ENCODE measurements around the gene TMEM164.

TMEM164 gene

DNA sequence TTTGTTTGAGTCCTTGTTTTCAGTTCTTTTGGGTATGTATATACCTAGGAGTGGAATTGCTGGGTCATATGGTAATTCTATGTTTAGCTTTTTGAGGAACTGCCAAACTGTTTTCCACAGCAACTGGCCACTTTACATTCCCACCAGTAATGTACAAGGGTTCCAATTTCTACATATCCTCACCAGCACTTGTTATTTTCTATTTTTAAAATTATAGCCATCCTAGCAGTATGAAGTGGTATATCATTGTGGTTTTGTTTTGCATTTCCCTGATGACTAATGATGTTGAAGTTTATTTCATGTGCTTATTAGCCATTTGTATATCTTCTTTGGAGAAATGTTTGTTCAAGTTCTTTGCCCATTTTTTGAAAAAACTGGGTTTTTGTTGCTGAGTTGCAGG is 39.6 kb downstream of the TMEM164 start:
- DNase-seq: no peak

GRCh38 chrX:110043506-110043905 is 40.6 kb downstream of the TMEM164 start:
- no peak for DNase-seq

DNA sequence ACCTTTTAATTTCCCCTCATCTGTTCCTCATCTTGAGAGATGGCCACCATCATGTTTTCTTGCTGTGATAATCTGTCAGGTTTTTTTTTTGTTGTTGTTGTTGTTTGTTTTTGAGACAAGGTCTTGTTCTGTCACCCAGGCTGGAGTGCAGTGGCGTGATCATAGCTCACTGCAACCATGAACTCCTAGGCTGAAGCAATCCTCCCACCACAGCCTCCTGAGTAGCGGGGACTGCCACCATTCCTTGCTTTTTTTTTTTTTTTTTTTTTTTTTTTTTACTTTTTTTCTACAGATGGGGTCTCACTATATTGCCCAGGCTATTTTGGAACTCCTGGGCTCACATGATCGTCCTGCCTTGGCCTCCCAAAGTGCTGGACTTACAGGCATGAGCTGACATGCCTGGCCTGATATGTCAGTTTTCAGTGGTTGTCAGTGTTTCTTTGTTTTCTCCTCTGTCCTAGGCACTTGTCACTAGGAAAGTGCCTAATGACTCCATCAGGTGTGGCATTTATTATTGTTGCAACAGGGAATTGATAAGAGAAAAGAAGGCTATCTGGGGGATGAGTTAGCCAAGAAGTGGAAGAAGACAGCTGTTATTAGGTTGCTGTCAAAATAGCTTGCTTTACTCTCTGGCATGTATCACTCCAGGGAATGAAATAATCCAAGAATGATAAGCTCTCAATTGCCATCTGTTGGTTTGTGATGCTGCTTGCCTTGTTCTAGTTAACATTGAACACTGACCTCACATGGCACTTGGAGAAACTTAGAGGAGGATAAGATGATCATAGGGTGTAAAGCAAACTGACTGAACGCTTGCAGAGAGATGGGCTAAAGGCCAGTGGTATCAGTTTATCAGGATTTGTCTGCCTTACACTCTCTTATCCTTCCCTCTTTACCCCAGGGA is 41.7 kb downstream of the TMEM164 start:
- DNase-seq: no peak

- no peak for DNase-seq
Observed at GRCh38 chrX:110045421-110045820, 42.5 kb downstream of the TMEM164 start.

- DNase-seq: no peak
Observed at GRCh38 chrX:110046001-110046400, 43.1 kb downstream of the TMEM164 start.

- DNase-seq: no peak
Observed at GRCh38 chrX:110046971-110047370, 44.1 kb downstream of the TMEM164 start.

DNA sequence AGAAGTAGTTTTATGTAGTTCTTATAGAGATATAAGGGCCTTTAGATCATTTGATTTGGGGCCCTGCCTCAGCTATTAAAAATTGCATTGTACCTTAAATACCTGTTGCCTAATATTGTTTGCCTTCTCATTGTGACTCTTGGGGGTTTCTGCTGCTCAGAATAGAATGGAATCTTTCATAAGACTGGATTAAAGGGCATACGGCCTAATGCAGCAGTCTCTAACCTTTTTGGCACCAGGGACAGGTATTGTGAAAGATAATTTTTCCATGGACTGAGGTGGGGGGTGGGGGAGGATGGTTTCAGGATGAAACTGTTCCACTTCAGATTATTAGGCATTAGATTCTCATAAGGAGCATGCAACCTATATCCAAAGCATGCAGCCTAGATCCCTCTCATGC is 46.2 kb downstream of the TMEM164 start:
- no peak for DNase-seq

DNA sequence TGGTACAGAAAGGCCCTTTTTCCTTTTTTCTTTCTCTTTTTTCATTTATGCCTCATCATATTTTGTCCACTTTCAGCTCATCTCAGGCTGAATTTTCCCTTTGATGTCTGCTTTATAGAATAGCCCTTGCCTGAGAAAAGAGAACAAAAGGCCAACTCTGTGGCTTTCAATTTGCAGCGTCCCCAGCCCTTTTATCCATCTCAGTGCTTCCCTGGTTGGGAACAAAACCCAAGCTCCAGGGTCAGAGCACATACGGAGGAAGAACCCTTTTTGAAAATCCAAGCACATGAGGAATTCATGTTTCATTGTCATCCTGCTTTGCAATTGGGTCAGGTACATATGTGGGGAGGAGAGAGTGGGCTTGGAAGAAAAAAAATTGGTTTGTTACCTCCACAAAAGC is 47.5 kb downstream of the TMEM164 start:
- no peak for DNase-seq

GRCh38 chrX:110050901-110051300 is 48.0 kb downstream of the TMEM164 start:
- DNase-seq: no peak

GRCh38 chrX:110051559-110051958 is 48.6 kb downstream of the TMEM164 start:
- no peak for DNase-seq

- DNase-seq: no peak
Observed at GRCh38 chrX:110052303-110052702, 49.4 kb downstream of the TMEM164 start.

DNA sequence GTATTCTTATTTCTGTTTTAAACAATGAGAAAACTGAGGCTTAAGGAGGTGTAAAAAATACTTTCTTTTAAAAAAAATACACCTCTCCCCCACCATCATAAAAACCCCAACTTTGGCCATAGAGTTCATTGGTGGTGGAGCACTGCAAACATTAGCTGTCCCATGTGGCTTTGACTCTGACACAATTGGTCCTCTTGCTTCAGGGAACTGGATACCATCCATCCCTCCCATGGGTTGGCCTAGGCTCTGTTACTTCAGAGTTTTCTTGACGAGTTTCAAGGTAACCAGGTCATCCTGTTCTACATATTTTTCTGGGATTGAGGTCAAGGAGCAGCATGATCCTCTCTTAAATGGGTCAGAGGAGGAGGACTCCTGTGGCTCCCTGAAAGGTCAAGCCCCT is 50.5 kb downstream of the TMEM164 start:
- DNase-seq: no peak

DNA sequence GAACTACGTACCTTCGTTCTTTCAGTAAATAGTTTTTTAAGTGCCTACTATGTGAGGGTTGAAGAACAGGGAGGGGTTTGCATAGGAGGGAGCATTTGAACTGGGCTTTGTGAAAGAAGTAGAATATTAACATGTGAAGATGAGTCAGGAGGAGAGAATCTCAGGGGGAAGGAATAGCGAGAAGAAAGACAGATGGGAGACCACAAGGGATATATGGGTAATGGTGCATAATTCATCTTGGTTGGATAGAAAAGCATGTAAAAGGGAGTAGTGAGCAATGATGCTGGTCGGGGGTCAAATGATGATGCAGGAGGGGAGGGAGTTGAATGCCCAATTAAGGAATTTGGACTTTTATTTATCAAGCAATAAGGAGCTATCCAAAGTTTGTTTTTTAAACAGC is 52.7 kb downstream of the TMEM164 start:
- no peak for DNase-seq

DNA sequence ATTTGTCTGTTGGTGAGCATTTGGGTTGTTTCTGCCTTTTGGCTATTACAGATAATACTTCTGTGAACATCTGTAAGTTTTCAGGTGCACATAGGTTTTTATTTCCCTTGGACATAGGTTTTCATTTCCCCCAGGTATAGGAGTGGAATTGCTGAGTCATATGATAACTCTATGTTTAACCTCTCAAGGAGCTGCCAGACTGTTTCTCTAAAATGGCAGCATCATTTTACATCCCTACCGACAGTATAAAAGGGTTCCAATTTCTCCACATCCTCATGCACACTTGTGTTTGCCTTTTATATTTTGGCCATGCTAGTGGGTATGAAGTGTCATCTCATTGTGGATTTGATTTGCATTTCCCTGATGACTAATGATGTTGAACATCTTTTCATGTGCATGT is 53.5 kb downstream of the TMEM164 start:
- no peak for DNase-seq

- no peak for DNase-seq
Observed at GRCh38 chrX:110059410-110059809, 56.5 kb downstream of the TMEM164 start.

DNA sequence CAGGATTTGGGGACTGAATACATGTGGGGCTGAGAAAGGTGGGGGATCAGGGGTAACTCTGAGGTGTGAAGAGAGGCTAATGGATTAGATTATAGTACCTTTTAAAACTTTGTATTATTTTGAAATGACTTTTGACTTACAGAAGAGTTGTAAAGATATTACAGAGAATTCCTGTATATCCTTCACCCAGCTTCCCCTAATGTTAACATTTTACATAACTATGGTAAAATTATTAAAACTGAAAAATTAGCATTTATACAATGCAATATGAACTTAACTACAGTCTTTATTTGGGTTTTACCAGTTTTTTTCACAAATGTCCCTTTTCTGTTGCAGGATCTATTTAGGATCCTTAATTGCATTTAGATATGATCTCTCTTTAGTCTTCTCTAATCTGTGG is 57.4 kb downstream of the TMEM164 start:
- DNase-seq: no peak

DNA sequence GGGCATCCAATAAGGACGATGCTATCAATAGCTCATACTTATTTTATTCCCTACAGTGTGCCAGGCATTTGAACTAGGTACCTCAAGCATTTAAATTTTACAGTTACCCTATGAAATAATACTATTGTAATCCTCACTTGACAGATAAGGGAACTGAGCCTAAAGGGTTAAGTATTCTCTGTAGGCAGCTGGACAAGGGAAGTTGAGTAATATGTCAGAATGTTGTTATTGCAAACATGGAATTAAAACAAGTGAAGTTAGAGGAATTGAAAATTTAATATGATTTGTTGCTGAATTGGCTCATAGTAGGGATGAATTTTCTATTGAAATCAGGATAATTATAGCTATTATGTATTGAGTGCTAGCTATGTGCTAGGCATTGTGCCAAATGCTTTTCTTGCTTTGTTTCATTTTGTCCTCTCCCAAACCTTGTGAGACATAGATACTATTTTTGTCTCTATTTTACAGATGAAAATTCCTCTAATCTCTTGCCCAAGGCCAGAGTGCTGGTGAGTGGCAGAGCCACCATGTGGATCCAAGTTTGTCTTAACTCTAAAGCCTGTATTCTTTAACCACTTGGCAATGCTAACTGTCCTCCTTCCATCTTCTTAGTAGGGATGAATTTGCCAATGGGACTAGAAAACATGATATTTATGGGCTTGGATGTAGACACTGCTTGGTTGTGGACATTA is 58.1 kb downstream of the TMEM164 start:
- DNase-seq: no peak

- no peak for DNase-seq
Observed at GRCh38 chrX:110062919-110063318, 60.0 kb downstream of the TMEM164 start.

DNA sequence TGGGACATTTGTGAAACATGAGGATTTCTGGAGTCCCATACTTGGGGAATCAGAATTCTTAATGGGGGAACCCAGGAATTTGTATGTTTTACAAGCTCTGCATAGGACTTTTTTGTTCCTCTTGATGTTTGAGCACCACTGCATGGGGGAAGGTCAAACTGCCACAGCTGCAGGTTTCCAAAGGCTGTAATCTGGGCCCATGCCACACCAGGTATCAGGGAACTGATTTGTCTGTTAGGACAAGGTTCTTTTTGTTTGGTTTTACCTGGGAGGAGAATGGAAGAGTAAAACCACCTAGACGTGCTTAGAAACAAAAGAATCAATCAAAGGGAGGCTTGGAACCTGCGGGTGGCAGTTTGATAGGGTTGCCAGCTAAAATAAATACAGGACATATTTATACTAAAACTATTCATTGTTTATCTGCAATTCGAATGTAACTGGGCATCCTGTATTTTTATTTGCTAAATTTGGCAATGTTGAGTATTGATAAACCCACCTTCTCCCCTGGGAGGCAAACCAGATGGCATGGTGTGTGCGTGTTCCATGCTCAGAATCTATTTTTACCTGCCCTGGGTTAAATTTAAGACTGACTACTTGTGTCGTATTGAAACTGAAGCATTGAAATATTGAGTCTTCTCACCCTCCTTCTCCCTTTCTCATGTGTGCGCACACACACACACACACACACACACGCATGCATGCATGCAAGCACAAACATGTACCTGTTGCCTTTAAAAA is 63.7 kb downstream of the TMEM164 start:
- DNase-seq: no peak

GRCh38 chrX:110070970-110071369 is 68.1 kb downstream of the TMEM164 start:
- DNase-seq: no peak

DNA sequence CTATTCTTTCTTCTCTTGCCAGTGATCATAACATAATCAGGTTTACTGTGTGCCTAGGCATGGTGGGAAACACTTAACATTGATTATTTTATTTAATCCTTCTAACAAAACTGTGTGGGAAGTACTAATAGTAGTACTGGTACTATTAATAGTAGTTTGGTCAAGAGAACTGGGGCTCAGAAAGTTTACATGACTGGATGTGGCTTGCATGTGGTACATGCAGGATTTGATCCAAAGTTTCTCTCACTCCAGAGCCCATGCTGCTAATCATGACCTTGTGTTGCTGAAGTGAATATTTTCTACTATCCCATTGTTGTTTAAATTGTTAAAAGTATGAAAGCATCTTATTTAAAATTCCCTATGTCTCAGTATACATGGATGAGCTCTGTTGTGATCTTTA is 78.4 kb downstream of the TMEM164 start:
- no peak for DNase-seq

DNA sequence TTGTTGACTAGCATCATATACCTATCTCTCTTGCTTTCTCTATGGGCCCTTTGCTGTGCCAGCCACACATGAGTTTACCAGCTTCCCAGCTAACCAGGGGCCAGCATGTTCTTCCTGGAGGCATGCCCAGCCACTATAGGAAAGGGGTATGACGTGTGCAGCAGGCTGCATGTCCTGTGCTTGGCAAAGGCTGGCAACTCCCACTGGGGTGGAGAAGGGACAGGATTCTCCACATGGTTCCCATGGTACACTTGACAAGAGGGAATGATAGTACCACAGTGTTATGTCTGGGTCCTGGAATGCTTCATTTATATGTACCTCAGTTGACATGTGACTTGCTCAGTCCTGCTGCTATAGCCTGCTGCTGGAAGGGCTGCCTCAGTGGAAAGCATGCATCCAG is 78.8 kb downstream of the TMEM164 start:
- no peak for DNase-seq

DNA sequence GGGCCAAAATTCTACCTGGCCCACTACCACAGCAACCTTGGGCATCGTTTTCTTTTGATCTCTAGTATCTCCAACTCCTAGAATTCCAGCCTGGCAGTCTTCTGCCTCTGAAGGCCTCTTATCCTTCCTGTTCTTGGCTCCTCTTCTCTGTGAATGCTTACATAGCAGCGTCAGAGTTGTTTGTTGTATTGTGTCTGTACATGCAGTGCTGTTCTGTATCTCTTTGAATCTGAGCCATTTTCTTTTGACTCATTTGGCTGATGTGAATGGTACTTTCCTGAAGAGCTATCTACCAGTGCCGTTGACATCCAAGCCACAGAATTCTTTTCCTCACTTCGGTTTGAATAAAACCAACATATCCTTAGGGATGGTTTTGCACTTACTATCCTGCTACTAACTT is 79.2 kb downstream of the TMEM164 start:
- DNase-seq: no peak
